ELF-1 (cell line): ENCODE measurements around the gene CMAS.
A peak's percentile ranks its signal among the peaks of the same experiment; 100 is the strongest.
"Not testable (repeated sequence)": the region's sequence is repeated elsewhere in the genome, so short reads cannot be mapped to it uniquely, and the experiment has no call there.

ENCODE experiments used
- DNase-seq: peaks from one replicate; pipeline ENCODE4 v3.0.0-alpha.2; 2016; ENCODE audit warnings: low read depth, low spot score

CMAS gene

GRCh38 chr12:22046090-22046967 is at the start of gene CMAS:
TSS of gene CMAS (plus strand) at chr12:22046218. CDS start at chr12:22046304, 86 bp downstream.
- DNase-seq = peak; percentile 76

GRCh38 chr12:21998295-21998694 is 47.7 kb upstream of the CMAS start:
- no peak for DNase-seq

- no peak for DNase-seq
Measured at GRCh38 chr12:21998782-21999181, 47.2 kb upstream of the CMAS start.

- DNase-seq = no peak
Measured at GRCh38 chr12:22002430-22002829, 43.6 kb upstream of the CMAS start.

DNA sequence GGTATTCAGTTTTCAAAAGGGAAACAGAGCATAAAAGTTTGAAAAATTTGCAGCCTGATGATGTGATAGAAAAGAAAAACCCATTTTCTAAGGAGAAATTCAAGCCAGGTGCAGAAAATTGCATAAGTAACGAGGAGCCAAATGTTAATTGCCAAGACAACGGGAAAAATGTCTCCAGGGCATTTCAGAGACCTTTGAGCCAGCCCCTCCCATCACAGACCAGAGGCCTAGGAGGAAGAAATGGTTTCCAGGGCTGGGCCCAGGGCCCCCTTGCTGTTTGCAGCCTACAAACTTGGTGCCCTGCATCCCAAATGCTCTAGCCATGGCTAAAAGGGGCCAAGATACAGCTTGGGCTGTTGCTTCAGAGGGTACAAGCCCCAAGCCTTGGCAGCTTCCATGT is 38.2 kb upstream of the CMAS start:
- not testable (repeated sequence) for DNase-seq

GRCh38 chr12:22008196-22008595 is 37.8 kb upstream of the CMAS start:
- no peak for DNase-seq

GRCh38 chr12:22014041-22014782 is 31.8 kb upstream of the CMAS start:
- no peak for DNase-seq

GRCh38 chr12:22014783-22015144 is 31.3 kb upstream of the CMAS start:
- no peak for DNase-seq

DNA sequence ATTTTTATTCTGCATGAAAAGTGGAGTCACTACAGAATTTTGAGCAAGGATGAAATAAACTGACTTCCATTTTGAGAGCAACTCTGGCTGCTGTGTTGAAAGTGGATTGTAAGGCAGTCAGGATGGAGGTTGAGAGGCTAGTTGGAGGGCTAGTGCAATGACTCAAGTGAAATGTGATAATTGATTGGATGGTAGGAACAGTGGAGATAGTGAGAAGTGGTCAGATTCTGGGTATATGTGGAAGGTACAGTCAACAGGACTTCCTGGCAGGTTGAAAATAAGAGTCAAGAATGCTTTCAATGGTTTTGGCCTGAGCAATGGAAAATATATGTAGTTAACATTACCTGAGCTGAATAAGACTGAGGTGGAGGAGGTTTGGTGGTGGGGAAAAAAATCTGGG is 29.0 kb upstream of the CMAS start:
- no peak for DNase-seq

DNA sequence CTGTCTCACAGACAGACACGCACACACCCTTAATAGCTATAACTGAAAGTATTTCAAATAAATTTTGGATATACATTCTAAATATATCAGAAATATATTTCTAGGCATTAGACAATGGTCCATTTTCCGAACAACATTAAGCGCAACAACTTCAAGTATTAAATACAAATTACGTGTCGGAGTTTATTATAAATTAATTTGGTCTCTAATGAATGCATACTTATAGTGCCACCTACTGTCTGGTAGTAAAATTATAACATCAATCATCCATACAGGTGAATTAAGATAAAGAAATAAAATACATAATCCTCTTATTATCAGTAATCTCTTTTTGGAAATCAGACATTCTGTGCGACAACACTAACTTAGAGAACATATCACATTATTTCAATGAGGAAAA is 27.2 kb upstream of the CMAS start:
- no peak for DNase-seq

- not testable (repeated sequence) for DNase-seq
Measured at GRCh38 chr12:22023489-22023888, 22.5 kb upstream of the CMAS start.

GRCh38 chr12:22029491-22029890 is 16.5 kb upstream of the CMAS start:
- DNase-seq = no peak

DNA sequence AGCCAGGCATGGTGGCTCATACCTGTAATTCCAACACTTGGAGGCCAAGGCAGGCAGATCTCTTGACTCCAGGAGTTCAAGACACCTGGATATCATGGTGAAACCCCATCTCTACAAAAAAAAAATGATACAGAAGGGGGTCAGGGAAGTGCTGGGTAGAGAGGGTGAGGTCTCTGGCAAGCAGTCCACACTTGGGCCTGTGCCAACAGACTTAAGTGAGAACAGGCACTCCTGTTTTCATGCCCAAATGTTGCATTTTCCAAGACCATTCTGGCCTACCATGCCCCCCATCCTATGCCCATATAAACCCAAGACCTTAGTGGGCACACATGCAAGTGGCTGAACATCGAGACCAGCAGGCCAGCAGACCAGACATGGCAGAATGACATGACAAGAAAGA is 16.0 kb upstream of the CMAS start:
- no peak for DNase-seq

DNA sequence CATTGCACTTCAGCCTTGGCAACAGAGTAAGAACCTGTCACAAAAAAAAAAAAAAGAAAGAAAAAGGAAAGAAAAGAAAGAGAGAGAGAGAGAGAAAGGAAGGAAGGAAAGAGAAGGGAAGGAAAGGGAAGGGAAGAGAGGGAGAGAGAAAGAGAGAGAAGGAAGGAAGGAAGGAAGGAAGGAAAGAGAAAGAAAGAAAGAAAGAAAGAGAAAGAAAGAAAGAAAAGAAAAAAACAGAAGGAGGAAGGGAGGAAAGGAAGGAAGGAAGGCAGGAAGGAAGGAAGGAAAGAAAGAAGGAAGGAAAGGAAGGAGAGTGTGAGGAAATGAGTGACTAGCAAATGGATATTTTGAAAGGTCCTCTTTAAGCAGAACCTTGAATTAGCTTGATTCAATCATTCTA is 13.3 kb upstream of the CMAS start:
- DNase-seq = no peak

DNA sequence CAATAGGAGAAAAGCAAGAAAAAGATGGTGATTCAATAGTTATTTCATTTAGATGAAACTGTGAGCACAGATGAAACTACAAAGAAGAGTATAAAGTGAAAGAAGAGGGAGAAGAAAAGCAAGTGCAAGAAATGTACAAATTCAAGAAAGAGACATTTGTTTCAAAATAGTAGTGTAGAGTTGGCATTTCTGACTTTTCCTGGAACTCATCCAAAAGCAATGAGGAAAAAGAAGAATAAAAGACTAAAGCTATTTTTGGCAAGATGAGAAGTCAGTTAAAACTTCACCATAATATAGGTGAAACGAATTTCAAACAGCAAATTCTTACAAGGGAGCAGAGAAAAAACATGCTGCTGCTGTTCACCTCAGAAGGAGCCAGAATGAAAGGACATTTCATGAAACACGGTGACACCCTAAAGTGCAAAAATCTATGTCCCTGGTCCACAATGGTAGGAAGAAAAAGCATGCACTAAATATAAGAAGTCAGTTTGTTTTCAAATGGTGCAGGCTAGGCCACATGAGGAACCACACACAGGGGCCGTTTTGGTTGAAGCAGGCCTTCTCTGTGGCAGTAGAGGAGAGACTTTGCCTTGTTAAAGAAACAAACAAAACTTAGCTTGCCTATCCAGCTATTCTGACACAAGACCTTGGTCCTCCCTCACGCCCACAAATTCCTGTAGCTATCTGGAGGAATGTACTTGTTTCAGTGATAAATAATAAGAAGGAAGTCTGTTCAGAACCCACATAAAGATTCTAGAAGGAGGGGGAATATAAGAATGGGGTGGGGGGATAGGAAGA is 11.1 kb upstream of the CMAS start:
- DNase-seq = no peak

- DNase-seq = no peak
Measured at GRCh38 chr12:22037947-22038346, 8.1 kb upstream of the CMAS start.

GRCh38 chr12:22038734-22039133 is 7.3 kb upstream of the CMAS start:
- no peak for DNase-seq

DNA sequence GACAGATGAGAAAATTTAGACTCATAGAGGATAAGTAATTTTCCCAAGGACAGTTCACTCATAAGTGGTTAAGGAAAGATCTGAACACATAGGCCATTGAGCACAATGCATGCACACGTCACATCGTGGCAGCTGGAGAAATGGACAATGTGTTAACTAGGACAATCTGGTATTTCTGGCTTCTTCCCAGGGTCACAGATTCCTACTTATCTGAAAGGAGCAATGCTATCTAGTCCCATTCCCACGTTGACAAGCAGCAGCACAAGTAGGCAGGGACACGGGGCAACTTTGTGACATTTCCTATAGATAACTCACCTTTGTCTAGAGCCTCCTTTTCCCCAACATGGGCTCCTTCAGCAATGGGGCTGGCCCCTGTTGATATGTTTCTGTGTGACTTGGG is 6.7 kb upstream of the CMAS start:
- no peak for DNase-seq

- no peak for DNase-seq
Measured at GRCh38 chr12:22042976-22043669, 2.9 kb upstream of the CMAS start.

- no peak for DNase-seq
Measured at GRCh38 chr12:22043943-22044342, 2.1 kb upstream of the CMAS start.

DNA sequence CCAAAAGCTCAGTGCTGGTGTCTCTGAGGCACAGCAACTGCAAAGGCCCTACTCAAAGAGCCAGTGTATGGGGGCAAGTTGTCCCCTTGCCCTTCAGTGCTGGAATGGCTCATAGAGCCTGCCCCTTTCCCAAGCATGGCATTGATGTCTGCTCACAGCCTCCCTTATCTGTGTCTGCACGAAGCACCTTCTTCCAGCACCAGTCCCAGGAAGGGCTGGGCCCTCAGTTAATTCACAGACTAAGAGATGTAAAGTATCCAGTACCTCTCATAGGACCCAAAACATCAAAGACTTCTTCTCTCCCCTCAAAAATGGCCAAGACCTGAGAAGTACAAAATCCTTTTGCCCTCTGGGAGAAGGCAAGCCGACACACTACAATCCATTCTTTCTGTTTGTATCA is 1.6 kb upstream of the CMAS start:
- no peak for DNase-seq

DNA sequence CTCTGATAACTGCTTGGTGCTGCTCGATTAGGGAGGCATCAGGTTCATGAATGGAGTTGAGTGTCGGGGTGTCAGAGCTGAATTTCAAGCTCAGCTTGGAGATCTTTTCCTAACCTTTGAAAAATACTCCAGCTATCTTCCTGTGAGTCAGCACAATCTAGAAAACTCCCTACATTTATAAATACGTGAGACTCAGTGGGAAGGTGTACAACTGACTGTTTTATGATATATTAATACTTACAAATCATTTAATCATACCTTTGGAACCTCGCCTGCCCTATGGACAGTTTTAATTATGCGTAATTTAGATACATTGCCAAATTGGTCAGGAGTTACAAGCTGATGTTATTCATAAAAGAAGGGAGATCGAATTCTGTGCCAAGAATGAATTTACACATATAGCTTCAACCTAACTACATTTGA is 961 bp downstream of the CMAS start:
- no peak for DNase-seq
